Measurements from ENCODE around the gene ITGB3BP.

ITGB3BP gene

GRCh38 chr1:63408331-63408730 is 114.7 kb downstream of the ITGB3BP start:
- Histone ChIP-seq H3K4me1 (ENCODE audit: insufficient read depth, low read length, poor library complexity, severe bottlenecking) (no peaks in the 10 kb centered on the region), H3K9me2 (replicated peaks; ENCODE audit: low read depth, low read length) (no peaks in the 10 kb centered on the region), H3K4me2 (ENCODE audit: low read depth, low read length, poor library complexity, severe bottlenecking) (no peak overlapping the region), H4K20me1 (ENCODE audit: insufficient read depth, low read length, poor library complexity, severe bottlenecking) (no peaks in the 10 kb centered on the region), H3K9me3 (ENCODE audit: insufficient read depth, low read depth, low read length) (no peaks in the 10 kb centered on the region), H3K4me3 (ENCODE audit: low read length, poor library complexity, severe bottlenecking) (no peak overlapping the region), H3K36me3 (ENCODE audit: insufficient read depth, low read length) (peaks cover 31% of the 10 kb centered on the region; the same call in 1 of the 2 replicates), H3K79me2 (ENCODE audit: insufficient read depth, low read length) (no peaks in the 10 kb centered on the region), H3K9ac (ENCODE audit: low read depth, low read length, poor library complexity, severe bottlenecking) (no peak overlapping the region), H2AFZ (ENCODE audit: low read length) (no peak overlapping the region), H3F3A (ENCODE audit: low read depth) (no peaks in the 10 kb centered on the region), H3K27me3 (ENCODE audit: insufficient read depth, low read length, poor library complexity, severe bottlenecking) (no peaks in the 10 kb centered on the region)
- no peak for TF ChIP-seq EZH2phosphoT487 (IDR thresholded peaks at IDR 0.05; ENCODE audit: borderline replicate concordance)
- TF ChIP-seq CTCF (conservative IDR thresholded peaks at IDR 0.05; ENCODE audit: low read length) = no peak

DNA sequence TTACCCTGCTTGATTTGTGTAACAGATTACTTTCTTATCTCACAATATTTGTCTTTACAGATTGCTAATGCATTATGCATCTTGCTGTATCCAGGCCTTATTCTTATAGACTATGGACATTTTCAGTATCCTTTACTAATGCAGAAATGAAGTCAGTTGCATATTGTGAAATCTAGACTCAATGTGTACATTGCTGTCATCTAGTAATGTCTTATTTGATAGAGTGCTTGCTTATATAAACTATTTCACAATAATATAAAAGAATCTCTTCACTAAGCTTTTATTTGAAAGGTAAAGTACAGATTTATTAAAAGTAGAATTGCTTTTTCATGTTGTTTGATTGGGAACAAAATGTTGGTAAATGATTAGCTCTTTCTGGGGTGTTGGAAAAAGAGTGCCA is 116.0 kb downstream of the ITGB3BP start:
- Histone ChIP-seq H3F3A (ENCODE audit: low read depth) (no peaks in the 10 kb centered on the region), H3K4me3 (ENCODE audit: low read length, poor library complexity, severe bottlenecking) (no peak overlapping the region), H2AFZ (ENCODE audit: low read length) (no peak overlapping the region), H3K27me3 (ENCODE audit: insufficient read depth, low read length, poor library complexity, severe bottlenecking) (no peaks in the 10 kb centered on the region), H3K79me2 (ENCODE audit: insufficient read depth, low read length) (no peaks in the 10 kb centered on the region), H3K4me2 (ENCODE audit: low read depth, low read length, poor library complexity, severe bottlenecking) (no peak overlapping the region), H3K9me2 (replicated peaks; ENCODE audit: low read depth, low read length) (no peaks in the 10 kb centered on the region), H4K20me1 (ENCODE audit: insufficient read depth, low read length, poor library complexity, severe bottlenecking) (no peaks in the 10 kb centered on the region), H3K36me3 (ENCODE audit: insufficient read depth, low read length) (peaks cover 29% of the 10 kb centered on the region), H3K9me3 (ENCODE audit: insufficient read depth, low read depth, low read length) (no peaks in the 10 kb centered on the region), H3K9ac (ENCODE audit: low read depth, low read length, poor library complexity, severe bottlenecking) (no peak overlapping the region), H3K4me1 (ENCODE audit: insufficient read depth, low read length, poor library complexity, severe bottlenecking) (no peaks in the 10 kb centered on the region)
- TF ChIP-seq CTCF (conservative IDR thresholded peaks at IDR 0.05; ENCODE audit: low read length) = no peak
- no peak for TF ChIP-seq EZH2phosphoT487 (IDR thresholded peaks at IDR 0.05; ENCODE audit: borderline replicate concordance)

GRCh38 chr1:63405987-63406386 is 117.0 kb downstream of the ITGB3BP start:
- no peaks in the 10 kb centered on the region for H3K9me3 ChIP-seq (ENCODE audit: insufficient read depth, low read depth, low read length)
- H3K9me2 ChIP-seq (replicated peaks; ENCODE audit: low read depth, low read length) = no peaks in the 10 kb centered on the region
- peaks cover 28% of the 10 kb centered on the region for H3K36me3 ChIP-seq (ENCODE audit: insufficient read depth, low read length)
- no peak overlapping the region for H3K4me3 ChIP-seq (ENCODE audit: low read length, poor library complexity, severe bottlenecking)
- H3K4me1 ChIP-seq (ENCODE audit: insufficient read depth, low read length, poor library complexity, severe bottlenecking) = no peaks in the 10 kb centered on the region
- H3K79me2 ChIP-seq (ENCODE audit: insufficient read depth, low read length) = no peaks in the 10 kb centered on the region
- H3K4me2 ChIP-seq (ENCODE audit: low read depth, low read length, poor library complexity, severe bottlenecking) = no peak overlapping the region
- no peaks in the 10 kb centered on the region for H3K27me3 ChIP-seq (ENCODE audit: insufficient read depth, low read length, poor library complexity, severe bottlenecking)
- TF ChIP-seq CTCF (conservative IDR thresholded peaks at IDR 0.05; ENCODE audit: low read length) = no peak
- no peak overlapping the region for H2AFZ ChIP-seq (ENCODE audit: low read length)
- no peaks in the 10 kb centered on the region for H3F3A ChIP-seq (ENCODE audit: low read depth)
- no peaks in the 10 kb centered on the region for H4K20me1 ChIP-seq (ENCODE audit: insufficient read depth, low read length, poor library complexity, severe bottlenecking)
- H3K9ac ChIP-seq (ENCODE audit: low read depth, low read length, poor library complexity, severe bottlenecking) = no peak overlapping the region
